MCF 10A (cell line): ENCODE measurements around the gene AGAP1. TPM values are rescaled to one million over a fixed set of nuclear protein-coding genes. Genes with fewer than 3 reads are reported as not detected.

Experiments used
- BruUV-seq: library from RNA; stranded (reverse); fragments of 400-500 nt; replicated peaks from 2 replicates; lab custom pipeline; 2021; lab: Mats Ljungman, UMichigan
- CTCF ChIA-PET: fragments of 300-600 bp; sonication (Branson Sonifier 250); formaldehyde crosslinking; extraction: SDS; loops from one replicate; lab custom pipeline; 2021; ENCODE audit warnings: antibody characterized with exemption, inconsistent platforms; lab: Yijun Ruan, JAX
- POLR2A ChIA-PET: fragments of 300-600, 350-650 bp; sonication (Branson Sonifier 250); formaldehyde crosslinking; extraction: SDS; loops from one replicate; lab custom pipeline; 2020; ENCODE audit warnings: antibody characterized with exemption, inconsistent platforms; lab: Yijun Ruan, JAX
- DNase-seq: peaks from one replicate; pipeline ENCODE4 v3.0.0-alpha.2; 2018; ENCODE audit not compliant: unreplicated experiment
- H3K27ac Mint-ChIP-seq: one replicate; pipeline ENCODE4 v1.8.0; 2022; ENCODE audit warnings: mild to moderate bottlenecking, low read depth, mixed read lengths; ENCODE audit not compliant: unreplicated experiment
- H3K27me3 Mint-ChIP-seq: one replicate; pipeline ENCODE4 v1.8.0; 2022; ENCODE audit warnings: mixed read lengths; ENCODE audit not compliant: insufficient read depth, unreplicated experiment
- H3K36me3 Mint-ChIP-seq: one replicate; pipeline ENCODE4 v1.8.0; 2022; ENCODE audit warnings: mild to moderate bottlenecking, moderate library complexity, mixed read lengths; ENCODE audit not compliant: insufficient read depth, unreplicated experiment
- H3K4me1 Mint-ChIP-seq: one replicate; pipeline ENCODE4 v1.8.0; 2022; ENCODE audit warnings: mixed read lengths; ENCODE audit not compliant: insufficient read depth, unreplicated experiment
- H3K4me3 Mint-ChIP-seq: one replicate; pipeline ENCODE4 v1.8.0; 2022; ENCODE audit warnings: mild to moderate bottlenecking, moderate library complexity, mixed read lengths; ENCODE audit not compliant: unreplicated experiment
- H3K9me3 Mint-ChIP-seq: one replicate; pipeline ENCODE4 v1.8.0; 2022; ENCODE audit warnings: mixed read lengths; ENCODE audit not compliant: unreplicated experiment
- intact Hi-C: fragments of 100-400 bp; cut with micrococcal nuclease; formaldehyde crosslinking; loops from 2 replicates; pipeline ENCODE4 v1.14.1; 2022
- total RNA-seq: library from RNA; stranded (reverse); gene quantifications from 2 replicates; pipeline ENCODE4 v1.2.3, GENCODE V29; 2022
- TF ChIP-seq, protein P1 (sequence below): fragments of 200-600 bp; IDR thresholded peaks from one replicate; pipeline ENCODE4 v1.8.0; 2022; ENCODE audit warnings: antibody characterized with exemption, mild to moderate bottlenecking; ENCODE audit not compliant: unreplicated experiment

Gene AGAP1
- total RNA-seq, 1 experiment from 2014 or later, result 41.3 TPM

DNA sequence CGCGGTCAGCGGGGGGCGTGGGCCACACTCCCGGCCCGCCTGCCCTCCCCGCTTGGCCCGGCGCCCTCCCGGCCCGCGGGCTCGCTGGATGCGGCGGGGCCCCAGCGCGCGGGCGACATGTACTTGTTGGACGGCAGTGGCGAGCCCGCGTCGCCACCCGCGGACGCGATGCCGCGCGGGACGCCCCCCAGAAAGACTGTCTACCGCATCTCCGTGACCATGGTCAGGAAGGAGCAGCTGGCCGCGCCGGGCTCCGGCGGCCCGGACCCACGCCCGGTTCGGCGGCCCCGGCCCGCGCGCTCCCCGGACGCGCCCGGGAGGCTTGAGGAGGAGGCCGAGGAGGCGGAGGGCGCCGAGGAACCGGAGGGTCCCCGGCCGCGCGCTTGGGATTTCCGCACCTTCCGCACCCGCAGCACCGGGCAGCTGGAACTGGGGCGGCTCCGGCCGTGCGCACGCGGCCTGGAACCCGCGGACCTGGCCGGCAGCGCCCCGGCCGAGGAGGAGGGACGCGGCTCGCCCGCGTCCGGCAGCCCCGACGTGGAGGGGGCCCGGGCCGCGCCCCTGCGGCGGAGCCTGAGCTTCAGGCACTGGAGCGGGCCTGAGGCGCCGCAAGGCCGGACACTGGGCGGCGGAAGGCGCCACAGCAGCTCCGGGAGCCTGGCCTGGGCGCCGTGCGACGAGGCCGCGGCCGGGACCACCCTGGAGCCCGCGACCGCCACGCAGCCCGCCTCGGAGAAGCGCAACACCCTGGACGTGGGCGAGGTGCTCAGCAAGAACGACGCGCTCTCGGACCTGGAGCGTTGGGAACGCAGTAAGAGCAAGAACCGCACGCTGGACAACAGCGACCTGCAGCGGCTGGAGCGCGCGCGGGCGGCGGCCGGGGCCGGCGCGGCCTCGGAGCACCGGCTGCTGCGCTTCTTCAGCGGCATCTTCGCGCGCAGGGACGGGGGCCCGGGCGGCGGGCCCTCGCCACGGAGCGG lies 176.4 kb downstream of the AGAP1 start:
- POLR2A ChIA-PET, result interaction anchor here (1.2 to 1.7 kb wide), 3 partner anchors 38 to 76 kb away, joined by 3 to 7 read pairs (median 6); no protein-coding TSS in a partner anchor
- TF ChIP-seq, protein P1, sequence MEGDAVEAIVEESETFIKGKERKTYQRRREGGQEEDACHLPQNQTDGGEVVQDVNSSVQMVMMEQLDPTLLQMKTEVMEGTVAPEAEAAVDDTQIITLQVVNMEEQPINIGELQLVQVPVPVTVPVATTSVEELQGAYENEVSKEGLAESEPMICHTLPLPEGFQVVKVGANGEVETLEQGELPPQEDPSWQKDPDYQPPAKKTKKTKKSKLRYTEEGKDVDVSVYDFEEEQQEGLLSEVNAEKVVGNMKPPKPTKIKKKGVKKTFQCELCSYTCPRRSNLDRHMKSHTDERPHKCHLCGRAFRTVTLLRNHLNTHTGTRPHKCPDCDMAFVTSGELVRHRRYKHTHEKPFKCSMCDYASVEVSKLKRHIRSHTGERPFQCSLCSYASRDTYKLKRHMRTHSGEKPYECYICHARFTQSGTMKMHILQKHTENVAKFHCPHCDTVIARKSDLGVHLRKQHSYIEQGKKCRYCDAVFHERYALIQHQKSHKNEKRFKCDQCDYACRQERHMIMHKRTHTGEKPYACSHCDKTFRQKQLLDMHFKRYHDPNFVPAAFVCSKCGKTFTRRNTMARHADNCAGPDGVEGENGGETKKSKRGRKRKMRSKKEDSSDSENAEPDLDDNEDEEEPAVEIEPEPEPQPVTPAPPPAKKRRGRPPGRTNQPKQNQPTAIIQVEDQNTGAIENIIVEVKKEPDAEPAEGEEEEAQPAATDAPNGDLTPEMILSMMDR, result peak; percentile 44

DNA sequence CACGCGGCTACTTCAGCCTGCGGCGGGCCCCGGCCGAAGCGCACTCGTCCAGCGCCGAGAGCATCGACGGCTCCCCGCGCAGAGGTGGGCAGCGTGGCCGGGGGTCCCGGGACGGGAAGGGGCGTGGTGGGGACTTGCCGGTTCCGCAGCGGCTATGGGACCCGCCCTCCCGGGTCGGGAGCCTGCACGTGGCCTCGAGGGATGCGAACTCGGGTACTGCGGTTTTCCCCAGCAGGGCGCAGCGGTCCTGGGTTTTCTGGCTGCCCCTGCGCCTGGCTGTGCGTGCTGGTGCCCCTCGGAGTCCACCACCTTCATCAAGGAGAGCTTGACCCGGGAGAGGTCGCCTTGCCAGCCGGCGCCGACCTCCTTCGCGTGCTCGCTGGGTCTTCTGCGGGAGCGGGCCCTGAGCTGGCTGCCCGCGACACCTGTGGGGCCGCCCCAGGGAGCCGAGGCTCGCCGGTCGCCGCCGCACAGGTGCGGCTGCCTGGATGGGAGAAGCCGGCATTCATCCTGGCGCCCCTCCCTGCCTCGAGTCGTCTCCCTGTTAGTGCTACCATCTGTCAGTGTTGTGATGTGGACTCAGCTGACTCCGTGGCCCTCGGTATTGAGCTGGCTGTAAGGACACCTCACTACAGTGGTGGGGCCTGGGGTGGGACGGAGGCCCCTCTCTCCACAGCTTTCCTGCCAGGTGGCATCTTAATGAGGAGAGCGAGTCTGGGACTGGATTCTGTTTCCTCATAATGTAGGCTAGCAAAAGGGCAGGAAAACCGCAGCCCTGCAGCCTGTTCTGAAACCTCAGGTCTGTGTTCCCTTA lies 177.3 kb downstream of the AGAP1 start:
- ChIA-PET CTCF (interaction anchor here (0.5 to 3.6 kb wide), 7 partner anchors 23 to 474 kb away, joined by 3 to 29 read pairs (median 3); no protein-coding TSS in a partner anchor), POLR2A (interaction anchor here (1.1 to 1.7 kb wide), 2 partner anchors 9 to 38 kb away, joined by 3 to 7 read pairs; no protein-coding TSS in a partner anchor)
- TF ChIP-seq, protein P1, result no peak
- peak overlapping the region; percentile 12 for H3K27ac Mint-ChIP-seq
- no TSS peak for BruUV-seq
- intact Hi-C loops, result loop anchor here (1.0 to 10.0 kb wide), 3 partner anchors 76 to 536 kb away; partner anchors contain the start of gene AGAP1
- H3K36me3 Mint-ChIP-seq, result no peaks in the 10 kb centered on the region
- no peaks in the 10 kb centered on the region for H3K27me3 Mint-ChIP-seq
- DNase-seq, result no peak
- peak overlapping the region; percentile 67 for H3K4me3 Mint-ChIP-seq
- peaks cover 45% of the 10 kb centered on the region for H3K4me1 Mint-ChIP-seq
- no peaks in the 10 kb centered on the region for H3K9me3 Mint-ChIP-seq

More for the DNA sequence above, 176.4 kb downstream of the AGAP1 start:
- no TSS peak for BruUV-seq
- CTCF ChIA-PET, result interaction anchor here (0.7 to 3.6 kb wide), 9 partner anchors 9 to 541 kb away, joined by 3 to 29 read pairs (median 3); no protein-coding TSS in a partner anchor
- Mint-ChIP-seq H3K9me3 (no peaks in the 10 kb centered on the region), H3K4me1 (peaks cover 38% of the 10 kb centered on the region), H3K4me3 (peak overlapping the region; percentile 55), H3K27me3 (no peaks in the 10 kb centered on the region), H3K27ac (no peak overlapping the region), H3K36me3 (no peaks in the 10 kb centered on the region)
- intact Hi-C loops, result loop anchor here (1.0 to 10.0 kb wide), 3 partner anchors 75 to 535 kb away; partner anchors contain the start of gene AGAP1
- DNase-seq, result peak; percentile 62

DNA sequence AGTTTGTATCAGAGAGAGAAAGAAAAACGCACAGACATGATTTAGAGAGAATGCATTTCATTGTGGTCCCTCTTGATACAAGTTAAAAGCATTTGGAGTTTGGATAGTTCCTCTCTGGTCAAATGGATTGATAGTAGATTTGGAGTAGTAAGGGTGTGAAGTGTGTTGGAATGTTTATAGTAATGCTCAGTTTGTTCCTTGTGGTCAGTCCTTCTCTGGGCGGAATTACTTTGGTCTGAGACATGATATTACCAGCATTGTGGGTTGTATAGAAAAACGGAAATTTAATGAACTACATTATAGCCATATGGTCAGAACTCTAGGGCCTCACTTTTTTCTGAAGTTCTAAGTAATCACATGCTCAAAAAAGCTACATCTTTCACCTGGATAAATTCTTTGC lies 178.9 kb downstream of the AGAP1 start:
- Mint-ChIP-seq H3K27me3 (no peaks in the 10 kb centered on the region), H3K9me3 (no peaks in the 10 kb centered on the region), H3K4me3 (peak overlapping the region; percentile 67), H3K4me1 (peaks cover 53% of the 10 kb centered on the region), H3K27ac (no peak overlapping the region), H3K36me3 (no peaks in the 10 kb centered on the region)
- no peak for DNase-seq
- TF ChIP-seq, protein P1, result no peak
- POLR2A ChIA-PET, result interaction anchor here (0.9 to 2.1 kb wide), 5 partner anchors 8 to 73 kb away, joined by 3 to 7 read pairs (median 4); no protein-coding TSS in a partner anchor
- TSS peak; percentile 28 for BruUV-seq
- CTCF ChIA-PET, result interaction anchor here (0.6 to 3.6 kb wide), 4 partner anchors 12 to 77 kb away, joined by 3 to 29 read pairs (median 10); no protein-coding TSS in a partner anchor
- intact Hi-C loops, result loop anchor here (10.0 kb wide), 2 partner anchors 178 to 538 kb away; partner anchors contain the start of gene AGAP1
